ENCODE data around the gene GRM4.

The GRM4 gene

GRCh38 chr6:34084591-34085290, 61.1 kb downstream of the GRM4 start:
- DNase-seq (ENCODE audit: low spot score) = no peak

DNA sequence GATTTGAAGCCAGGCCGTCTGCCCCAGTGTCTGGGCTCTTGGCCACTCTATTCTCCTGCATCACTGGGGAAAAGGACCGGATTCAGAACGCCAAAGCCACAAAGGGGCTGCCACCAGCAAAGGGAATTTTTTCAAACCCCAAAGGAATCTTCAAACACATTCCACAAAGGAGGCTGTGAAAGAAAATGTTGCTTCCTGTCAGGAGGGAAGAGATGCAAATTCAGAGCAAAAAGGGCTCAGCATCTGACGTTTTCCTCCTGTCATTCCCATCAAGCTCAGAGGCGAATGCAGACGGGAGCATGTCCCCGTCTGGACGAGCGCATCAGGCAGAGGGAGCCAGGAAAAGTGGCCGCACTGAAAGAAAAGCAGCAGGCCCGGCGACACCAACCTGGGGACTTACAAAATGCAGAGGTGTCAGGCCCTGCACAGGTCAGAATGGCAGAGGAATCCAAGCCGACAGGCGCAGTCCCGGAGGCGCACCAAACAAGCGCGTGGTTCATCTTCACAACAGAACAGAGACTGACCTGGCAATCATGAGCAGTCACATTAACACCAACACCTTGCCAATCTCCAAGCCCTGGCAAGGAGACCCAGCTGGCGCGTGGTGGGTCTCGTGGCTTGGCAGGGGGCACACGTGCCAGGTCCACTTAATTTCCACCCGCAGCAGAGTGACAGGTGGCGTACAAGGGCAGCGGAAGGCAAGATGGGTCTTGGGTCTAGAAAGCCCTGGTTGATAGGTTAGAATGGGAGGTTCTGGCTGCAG, 62.8 kb downstream of the GRM4 start:
- DNase-seq (ENCODE audit: low spot score) = no peak

DNA sequence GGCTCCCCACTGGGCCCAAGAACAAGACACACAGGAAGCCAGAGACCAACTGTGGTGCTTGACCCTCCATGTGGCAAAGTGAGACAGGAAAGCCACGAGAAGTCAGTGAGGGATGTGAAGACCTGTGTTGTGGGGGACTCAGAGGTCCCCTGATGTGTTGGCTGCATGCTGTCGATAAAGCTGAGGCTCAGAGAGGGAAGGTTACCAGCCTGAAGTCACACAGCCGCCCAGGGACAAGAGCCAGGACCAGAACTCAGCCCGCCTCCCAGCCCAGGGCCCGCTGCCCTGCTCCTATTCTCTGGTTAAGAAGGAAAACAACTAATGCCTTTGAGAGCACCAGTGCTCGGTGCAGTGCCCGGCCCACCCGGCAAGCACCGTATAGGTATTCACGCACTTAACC, 63.5 kb downstream of the GRM4 start:
- DNase-seq (ENCODE audit: low spot score) = no peak

DNA sequence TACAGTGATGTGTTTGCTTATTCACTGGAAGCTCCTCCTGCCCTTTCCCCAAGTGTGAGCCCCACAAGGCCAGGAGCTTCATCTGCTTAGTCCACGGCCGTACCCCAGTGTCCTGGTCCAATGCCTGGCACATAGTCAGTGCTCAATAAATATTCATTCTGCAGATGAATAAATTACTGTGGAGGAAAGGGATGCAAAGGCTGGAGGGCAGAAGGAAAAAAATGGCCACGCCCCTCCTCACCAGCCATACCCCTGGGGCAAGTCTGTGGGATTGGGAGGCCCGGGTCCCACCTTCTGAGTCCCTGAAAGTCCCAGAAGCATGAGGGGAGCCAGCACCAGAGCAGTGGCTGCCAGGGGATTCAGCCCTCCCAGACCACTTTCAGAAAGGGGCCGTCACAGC, 65.5 kb downstream of the GRM4 start:
- no peak for DNase-seq (ENCODE audit: low spot score)

- DNase-seq (ENCODE audit: low spot score) = no peak
Measured at GRCh38 chr6:34079899-34080298, 66.0 kb downstream of the GRM4 start.

DNA sequence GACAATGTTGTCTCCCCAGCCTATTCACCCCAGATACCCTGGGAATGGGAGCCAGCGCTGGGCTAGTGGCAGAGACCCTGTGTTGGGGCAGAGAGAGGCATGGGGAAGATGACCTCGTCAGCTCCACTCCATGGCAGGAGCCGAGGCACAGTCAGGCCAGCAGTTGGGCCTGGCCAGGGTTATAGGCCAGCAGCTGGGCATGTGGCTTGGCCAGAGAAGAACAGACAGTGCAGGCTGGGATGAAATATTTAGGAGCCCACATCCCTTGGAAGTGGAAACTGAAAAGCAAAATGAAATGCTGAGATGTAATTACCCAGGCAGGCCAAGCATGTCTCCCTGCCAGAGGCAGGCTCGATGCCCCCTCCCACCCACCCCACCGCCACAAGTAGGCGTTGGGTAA, 70.0 kb downstream of the GRM4 start:
- no peak for DNase-seq (ENCODE audit: low spot score)

- no peak for DNase-seq (ENCODE audit: low spot score)
Measured at GRCh38 chr6:34074064-34074742, 71.7 kb downstream of the GRM4 start.

GRCh38 chr6:34073540-34073939, 72.3 kb downstream of the GRM4 start:
- no peak for DNase-seq (ENCODE audit: low spot score)

GRCh38 chr6:34072727-34073126, 73.2 kb downstream of the GRM4 start:
- DNase-seq (ENCODE audit: low spot score) = no peak

DNA sequence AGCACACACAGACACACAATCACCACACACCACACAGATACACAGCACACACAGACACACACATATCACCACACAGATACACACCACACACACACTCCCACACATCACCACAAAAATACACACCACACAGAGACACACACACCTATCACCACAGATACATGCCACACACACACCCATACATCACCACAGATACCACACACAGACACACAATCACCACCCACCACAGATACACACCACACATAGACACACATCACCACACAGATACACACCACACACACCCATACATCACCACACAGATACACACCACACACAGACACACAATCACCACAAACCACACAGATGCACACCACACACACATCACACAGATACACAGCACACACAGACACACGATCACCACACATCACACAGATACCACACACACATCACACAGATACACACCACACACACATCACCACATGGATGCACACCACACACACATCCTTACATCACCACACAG, 74.0 kb downstream of the GRM4 start:
- no peak for DNase-seq (ENCODE audit: low spot score)

GRCh38 chr6:34071136-34071883, 74.6 kb downstream of the GRM4 start:
- DNase-seq (ENCODE audit: low spot score) = no peak

- DNase-seq (ENCODE audit: low spot score) = no peak
Measured at GRCh38 chr6:34070315-34071135, 75.4 kb downstream of the GRM4 start.

- DNase-seq (ENCODE audit: low spot score) = no peak
Measured at GRCh38 chr6:34068462-34069044, 77.3 kb downstream of the GRM4 start.

- DNase-seq (ENCODE audit: low spot score) = no peak
Measured at GRCh38 chr6:34067814-34068213, 78.1 kb downstream of the GRM4 start.

GRCh38 chr6:34066772-34067770, 78.8 kb downstream of the GRM4 start:
- DNase-seq (ENCODE audit: low spot score) = no peak

DNA sequence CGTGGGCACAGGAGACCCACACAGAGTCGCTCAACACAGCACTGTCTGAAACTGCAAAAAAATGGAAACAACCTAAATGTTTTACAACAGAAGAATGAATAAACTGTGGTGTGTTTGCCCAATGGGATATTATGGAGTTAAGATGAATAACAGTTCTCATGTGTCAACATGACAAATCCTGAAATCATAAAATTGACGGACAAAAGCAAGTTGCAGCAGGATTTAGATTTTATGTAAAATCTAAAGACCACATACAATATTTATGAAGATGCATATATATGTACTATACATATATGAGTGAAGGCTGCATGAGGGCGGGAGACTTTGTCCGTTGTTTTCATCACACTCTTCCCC, 79.7 kb downstream of the GRM4 start:
- no peak for DNase-seq (ENCODE audit: low spot score)

DNA sequence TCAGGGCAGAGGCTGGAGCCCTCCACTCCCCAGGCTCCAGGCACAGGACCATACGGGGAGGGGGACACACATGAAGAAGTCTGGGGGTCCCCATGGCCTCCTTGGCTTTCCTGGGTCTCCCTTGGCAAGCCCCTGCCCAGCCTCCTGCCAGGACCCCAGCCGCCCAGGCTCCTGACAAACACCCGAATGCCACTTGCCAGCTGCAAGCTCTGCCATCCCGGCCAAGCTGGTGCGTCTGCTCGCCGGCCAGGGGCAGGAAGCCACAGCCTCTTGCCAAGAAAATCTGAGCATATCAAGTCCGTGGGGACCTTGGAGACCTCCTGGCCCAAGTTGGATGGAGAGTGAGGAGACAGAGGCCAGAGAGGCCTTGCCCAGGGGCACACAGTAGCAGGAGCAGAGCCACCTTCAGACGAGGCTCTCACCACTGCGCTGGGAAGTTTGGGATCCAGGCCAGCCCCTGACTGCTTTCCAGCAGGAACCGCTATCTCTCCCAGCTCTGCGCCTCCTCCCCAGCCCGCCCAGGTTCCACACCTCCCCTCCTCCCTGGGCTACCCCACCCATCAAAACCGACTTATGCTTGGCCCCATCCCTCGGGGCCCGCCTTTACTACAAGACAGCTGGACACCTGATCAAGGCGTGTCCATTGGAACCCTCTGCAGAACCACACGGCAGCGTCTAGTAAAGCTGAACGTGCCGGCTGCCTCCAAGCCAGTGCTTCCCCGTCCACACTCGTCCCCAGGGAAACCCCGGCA, 80.2 kb downstream of the GRM4 start:
- no peak for DNase-seq (ENCODE audit: low spot score)

- DNase-seq (ENCODE audit: low spot score) = no peak
Measured at GRCh38 chr6:34064675-34065074, 81.2 kb downstream of the GRM4 start.

DNA sequence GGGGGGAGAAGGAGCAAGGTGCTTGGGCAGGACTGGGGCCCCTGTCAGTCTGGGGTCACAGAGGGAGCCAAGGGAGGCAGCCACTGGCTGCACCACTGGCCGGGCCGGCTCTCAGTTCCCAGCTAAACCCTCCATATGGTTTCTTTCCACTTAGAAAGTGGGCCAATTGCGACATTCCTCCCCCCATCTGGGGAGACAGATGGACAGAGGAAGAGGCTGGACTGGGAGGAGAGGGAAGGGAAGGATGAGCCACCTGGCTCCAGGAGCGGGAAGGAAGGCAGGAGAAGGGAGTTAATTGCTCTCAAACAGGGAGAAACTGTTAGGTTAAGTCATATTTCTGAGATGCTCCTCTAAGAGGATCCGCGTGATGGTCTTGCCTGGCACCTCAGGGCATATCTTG, 82.2 kb downstream of the GRM4 start:
- no peak for DNase-seq (ENCODE audit: low spot score)

Measured in ecto neural progenitor cell (in vitro differentiated cells).